GM18502 (cell line): ENCODE measurements around the gene KRT80.
A peak's percentile ranks its signal among the peaks of the same experiment; 100 is the strongest.

Experiments used
- ATAC-seq: cut with Tn5 transposase; IDR thresholded peaks from one replicate; pipeline ENCODE4 v1.9.1; 2021; ENCODE audit warnings: mild to moderate bottlenecking; ENCODE audit not compliant: unreplicated experiment, poor library complexity

KRT80 gene

GRCh38 chr12:52229836-52230343 is 38.1 kb upstream of the KRT80 start:
- no peak for ATAC-seq

DNA sequence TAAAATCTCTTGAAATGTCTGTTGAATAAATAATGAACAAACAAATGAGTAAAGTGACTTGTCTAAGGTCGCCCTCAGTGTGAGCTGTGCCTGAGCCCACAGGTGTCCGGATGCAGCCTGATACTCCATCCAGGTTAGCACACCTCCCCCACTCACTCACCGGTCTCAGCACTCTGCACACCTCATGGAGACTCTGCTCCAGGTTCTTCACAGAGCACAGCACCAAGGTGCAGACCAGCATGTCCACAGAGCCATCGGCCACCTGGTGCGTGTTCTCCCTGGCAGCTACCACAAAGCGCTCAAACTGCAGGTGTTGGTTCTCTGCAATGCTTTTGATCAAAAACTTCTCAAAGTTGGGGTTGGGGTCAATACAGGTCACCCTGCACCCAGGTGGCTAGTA is 37.1 kb upstream of the KRT80 start:
- ATAC-seq: no peak

DNA sequence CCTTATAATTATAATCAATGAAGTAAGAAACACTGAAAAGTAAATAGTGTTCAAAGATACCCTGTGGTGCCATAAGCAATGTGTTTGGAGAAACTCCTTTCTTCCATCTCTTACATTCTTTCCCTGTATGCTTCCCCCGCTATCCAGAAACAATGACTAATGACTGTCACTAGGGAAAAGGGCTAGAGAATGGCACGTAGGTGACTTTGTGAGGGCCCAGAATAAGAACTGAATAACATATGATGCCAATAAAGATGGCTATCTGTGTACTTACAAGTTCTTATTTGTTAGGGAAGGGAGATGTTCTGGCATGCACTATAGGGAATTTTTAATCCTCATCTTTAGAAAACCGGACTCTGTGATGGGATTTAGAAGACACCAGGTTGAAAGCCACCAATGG is 36.6 kb upstream of the KRT80 start:
- no peak for ATAC-seq

DNA sequence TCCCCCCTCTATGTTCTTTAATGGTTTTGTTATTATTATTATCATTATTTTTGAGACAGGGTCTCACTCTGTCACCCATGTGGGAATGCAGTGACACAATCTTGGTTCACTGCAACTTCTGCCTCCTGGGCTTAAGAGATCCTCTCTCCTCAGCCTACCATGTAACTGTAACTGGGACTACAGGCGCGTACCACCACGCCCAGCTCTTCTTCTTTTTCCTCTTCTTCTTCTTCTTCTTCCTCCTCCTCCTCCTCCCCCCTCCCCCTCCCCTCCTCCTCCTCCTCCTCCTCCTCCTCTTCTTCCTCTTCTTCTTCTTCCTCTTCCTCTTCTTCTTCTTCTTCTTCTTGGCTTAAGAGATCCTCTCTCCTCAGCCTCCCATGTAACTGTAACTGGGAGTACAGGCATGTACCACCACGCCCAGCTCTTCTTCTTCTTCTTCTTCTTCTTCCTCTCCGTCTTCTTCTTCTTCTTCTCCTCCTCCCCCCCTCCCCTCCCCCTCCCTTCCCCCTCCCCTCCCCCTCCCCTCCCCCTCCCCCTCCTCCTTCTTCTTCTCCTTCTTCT is 35.9 kb upstream of the KRT80 start:
- ATAC-seq: no peak

DNA sequence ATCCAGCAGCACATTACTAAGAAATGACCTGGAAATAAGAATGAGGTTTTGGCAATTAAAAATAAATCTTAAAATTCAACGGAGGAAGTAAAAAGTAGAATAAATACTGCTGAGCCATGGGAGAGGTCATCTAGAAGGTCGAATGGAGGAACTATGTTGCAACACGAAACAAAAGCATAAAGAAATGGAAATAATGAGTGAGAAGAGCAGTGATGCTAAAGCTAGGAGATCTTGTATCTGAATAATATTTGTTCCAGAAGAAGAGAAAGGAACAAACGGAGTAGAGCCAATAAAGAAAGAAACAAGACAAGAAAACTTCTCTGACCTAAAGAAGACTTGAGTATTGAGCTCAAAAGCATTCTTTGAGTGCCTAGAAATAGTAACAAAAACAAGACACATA is 34.6 kb upstream of the KRT80 start:
- ATAC-seq: no peak

- ATAC-seq: no peak
Observed at GRCh38 chr12:52225752-52226151, 33.9 kb upstream of the KRT80 start.

DNA sequence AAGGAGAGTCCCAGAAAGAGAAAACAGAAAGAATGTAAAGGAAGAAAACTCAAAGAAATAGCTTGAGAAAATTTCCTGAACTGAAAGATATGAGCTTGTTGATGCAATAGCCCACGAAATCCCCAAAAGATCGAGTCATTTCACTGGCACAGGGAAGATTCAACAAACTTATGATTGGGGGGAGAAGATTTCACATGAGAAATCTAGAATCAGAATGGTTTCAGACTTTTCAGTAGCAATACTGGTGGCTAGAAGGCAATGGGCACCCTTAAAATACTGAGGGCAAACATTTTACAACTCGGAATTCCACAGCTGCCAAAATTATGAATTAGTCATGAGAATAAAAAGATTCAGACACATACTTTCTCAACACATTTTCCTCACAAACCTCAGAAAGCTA is 32.3 kb upstream of the KRT80 start:
- ATAC-seq: no peak

DNA sequence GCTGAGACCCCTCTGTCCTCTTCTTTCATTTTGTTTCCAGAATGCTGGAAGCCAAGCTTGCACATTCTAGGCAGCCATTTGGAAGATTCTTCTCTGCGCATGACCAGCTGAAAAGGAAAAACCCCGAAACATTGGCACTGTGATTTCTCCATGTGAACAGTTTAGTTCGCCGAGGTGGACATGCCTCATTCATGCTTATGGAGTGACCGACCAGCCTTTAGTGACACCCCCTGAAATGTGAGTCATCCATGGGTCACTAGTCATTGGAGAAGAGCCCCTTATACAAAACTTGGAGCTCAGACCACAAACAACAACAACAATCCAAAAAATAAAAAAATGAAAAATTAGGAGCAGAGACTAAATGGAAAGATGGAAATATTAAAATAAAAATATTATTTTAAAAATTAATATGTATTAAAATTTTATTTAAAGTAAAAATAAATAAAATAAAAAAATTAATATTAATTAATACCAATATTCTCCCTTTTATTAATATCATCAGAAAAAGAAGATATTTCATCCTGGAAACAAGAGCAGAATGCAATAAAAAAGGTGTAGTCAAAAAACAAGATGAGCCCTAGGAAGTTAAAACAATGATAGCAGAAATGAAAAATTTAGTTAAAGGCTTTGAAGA is 31.7 kb upstream of the KRT80 start:
- no peak for ATAC-seq

GRCh38 chr12:52222692-52223091 is 30.9 kb upstream of the KRT80 start:
- no peak for ATAC-seq

DNA sequence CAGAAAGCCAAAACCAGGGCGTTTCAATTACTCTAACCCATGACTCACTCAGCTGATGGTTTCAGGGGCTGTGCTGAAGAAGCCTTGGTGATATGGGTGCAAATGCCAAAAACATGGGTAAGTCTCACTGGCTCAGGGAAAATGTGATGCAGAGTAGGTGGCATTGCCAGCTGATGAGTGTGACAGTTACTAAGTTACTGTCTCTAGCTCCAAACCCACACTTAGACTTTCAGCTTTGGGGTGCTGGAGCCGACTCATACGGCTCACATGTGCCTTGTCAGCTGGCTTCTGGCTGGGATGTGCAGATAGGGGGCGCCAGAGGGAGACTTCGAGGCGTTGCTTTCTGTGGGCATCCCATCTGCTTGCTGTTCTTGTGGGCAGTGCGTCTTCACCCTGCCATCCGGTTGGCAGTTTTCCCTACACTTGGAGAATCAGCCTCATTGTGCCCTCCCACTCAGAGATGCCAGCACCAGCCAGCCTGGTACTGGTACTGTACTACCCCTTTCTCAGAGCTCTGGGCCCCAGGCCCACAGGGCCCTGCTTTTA is 30.2 kb upstream of the KRT80 start:
- no peak for ATAC-seq

DNA sequence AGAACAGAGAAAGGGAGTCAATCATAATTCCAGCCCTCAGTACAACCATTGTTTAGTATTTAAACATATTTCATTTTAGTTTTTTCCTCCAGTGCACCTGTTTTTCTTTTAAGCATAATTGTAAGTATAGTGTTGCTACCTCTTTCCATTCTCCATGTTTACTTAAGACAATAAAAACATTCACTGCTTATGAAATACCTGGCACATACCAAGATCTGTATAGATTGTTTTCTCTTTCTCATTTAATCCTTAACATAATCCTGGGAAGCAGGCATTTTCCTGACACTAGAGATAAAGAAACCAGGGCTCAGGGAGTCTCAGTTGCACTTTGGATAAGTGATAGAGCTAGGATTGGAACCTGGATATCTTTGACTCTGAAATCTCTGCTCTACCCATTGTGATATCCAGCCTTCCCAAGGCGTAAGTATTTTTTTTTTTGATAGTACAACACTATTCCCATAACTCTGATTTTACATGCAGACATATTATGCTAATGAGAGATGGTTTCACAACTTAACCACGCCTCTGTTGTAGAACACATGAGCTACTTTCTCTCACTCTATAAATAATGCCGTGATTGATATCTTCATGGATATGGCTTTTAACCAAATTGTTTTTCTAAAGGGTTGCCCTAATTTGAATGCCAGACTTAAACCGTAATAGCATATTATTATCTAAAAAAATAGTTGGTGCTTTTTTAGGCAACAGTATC is 29.4 kb upstream of the KRT80 start:
- no peak for ATAC-seq

DNA sequence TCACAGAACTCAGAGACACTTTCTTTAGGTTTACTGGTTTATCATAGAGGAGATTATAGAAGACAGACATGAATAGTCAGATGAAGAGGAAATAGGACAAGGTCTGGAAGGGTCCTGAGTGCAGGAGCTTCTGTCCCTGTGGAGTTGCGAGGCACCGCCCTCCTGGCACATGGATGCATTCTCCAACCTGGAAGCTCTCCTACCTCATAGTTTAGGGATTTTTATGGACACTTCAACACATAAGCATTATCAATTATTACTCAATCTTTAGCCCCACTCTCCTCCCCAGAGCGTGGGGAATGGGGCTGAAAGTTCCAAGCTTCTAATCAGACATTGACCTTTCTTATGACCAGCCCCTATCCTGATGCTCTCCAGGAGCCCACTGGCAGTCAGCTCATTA is 28.7 kb upstream of the KRT80 start:
- ATAC-seq: no peak

DNA sequence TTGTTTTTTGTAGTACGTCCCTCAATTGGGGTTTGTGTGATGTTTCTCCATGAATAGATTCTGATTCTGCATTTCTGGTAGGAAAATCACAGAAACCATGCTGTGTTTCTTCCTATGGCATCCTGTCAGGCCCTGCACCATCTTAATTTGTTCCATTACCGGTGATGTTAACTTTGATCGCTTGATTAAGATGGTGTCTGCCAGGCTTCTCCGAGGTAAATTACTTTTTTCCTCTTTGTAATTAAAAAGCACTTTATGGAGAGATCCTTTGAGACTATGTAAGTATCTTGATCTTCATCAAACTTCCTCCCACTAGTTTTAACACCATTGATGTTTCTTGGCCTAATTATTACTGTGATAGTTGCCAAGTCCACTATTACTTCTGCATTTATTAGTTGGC is 26.2 kb upstream of the KRT80 start:
- ATAC-seq: no peak

- ATAC-seq: no peak
Observed at GRCh38 chr12:52217223-52217622, 25.4 kb upstream of the KRT80 start.

GRCh38 chr12:52216807-52217206 is 25.0 kb upstream of the KRT80 start:
- ATAC-seq: no peak

- ATAC-seq: no peak
Observed at GRCh38 chr12:52216100-52216499, 24.3 kb upstream of the KRT80 start.

GRCh38 chr12:52215587-52216031 is 23.8 kb upstream of the KRT80 start:
- ATAC-seq: no peak

DNA sequence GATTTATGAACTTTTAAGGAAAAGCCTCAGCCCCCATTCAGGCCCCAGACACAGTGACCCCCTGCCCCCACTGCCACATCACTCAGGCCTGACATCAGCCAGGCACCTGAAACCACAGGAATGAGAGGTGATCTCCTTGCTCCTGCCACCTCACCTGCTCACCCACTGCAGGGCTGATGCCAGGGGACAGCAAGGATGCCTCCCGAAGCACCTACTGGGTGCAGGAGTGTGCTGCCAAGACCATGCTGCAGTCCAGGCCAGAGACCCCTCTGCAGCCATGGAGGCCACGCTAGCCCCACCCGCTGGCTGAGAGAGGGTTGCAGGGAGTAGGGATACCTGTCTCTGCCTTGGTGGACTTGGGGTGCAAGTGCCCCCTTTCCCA is 22.6 kb upstream of the KRT80 start:
- no peak for ATAC-seq

DNA sequence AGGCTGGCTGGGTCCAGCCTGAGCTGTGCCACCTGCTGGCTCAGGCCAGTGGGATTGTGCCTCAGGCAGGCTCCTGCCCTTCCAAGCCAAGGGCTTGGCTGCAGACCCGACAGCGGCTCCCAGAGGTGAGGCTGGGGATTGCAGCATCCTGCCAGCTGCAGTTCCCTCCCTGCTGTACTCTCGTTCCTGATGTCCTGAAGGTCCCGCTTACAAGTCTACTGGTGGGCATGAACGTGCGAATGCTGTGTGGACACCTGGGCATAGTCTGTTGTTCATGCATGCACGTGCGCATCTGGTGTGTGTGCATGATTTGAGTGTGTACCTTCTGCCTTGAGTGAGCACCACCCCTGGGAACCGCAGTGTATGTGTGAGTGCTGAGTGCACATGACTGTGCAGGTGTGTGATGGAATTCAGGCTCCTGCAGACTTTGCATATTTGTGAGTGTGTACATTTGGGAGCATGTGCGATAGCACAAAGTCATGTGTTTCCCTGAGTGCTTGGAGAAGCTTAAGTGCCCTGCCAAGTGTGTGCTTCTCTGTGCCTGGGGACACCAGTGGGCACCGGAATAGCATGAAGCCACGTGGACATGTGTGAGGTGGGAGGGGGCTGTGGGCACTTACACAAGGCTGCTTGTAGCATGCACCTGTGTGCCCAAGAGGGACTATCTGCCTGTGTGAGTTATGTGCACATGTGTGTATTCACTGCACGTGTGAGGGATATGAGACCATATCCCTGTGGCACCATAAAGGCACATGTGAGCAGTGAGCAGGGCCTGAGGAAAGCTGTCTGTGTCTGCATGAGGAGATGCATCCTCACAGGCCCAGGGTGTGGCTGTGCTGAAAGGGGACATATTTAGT is 22.0 kb upstream of the KRT80 start:
- ATAC-seq: peak; percentile 63

DNA sequence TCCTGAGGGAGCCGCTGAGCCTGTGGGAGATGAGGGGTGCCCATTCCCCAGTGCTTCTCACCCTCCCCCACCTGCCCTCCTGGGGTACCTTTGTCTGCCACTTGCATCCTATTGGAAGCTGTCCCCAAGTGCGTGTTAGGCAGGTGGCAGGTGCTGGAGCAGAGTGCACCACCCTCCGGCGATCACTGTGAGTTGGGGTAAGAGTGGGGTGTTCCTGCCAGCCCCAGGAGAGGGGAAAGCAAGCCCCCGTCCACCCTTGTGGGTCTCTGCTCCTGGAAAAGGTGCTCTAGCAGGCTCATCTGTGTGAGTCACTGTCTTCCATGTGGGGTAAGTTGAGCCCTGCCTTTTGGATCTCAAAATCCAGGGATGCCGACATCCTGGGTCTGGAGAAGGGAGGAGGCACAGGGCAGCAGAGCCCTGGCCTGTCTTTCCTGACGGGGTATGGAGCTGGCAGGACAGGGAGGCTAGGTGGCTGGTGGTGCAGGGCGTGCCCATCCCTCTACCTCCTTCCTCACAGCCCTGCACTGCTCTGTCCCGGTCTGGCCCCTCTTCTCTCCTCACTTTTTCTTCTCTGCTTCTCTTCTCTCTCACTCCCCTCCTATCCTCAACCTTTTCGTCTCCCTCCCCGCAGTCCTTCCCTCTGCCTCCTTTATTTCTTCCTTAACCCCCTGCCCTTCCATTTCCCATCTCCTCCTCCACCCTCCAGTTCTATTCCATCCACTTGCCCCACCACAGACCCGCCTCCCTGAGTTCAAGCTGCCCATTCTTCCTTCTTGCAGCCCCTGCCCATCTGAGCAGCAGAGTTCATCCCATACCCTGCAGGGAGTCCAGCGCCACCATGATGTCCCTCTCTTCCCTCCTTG is 21.1 kb upstream of the KRT80 start:
- no peak for ATAC-seq
